GM10266 (cell line): Measurements from ENCODE around the gene KRTAP5-6.

Experiments used
- DNase-seq: peaks from one replicate; pipeline ENCODE4 v3.0.0; 2012; ENCODE audit errors: extremely low spot score
- CTCF ChIP-seq: IDR thresholded peaks from 2 replicates; pipeline ENCODE4 v1.5.1; 2012; ENCODE audit warnings: mild to moderate bottlenecking, low read depth; ENCODE audit not compliant: control insufficient read depth, insufficient read depth; ENCODE audit errors: missing control alignments

Gene KRTAP5-6

GRCh38 chr11:1707751-1708150 lies 10.8 kb downstream of the KRTAP5-6 start:
- TF ChIP-seq CTCF: no peak
- no peak for DNase-seq

GRCh38 chr11:1708716-1709115 lies 11.7 kb downstream of the KRTAP5-6 start:
- DNase-seq: no peak
- no peak for TF ChIP-seq CTCF

- no peak for DNase-seq
- no peak for TF ChIP-seq CTCF
Observed at GRCh38 chr11:1714908-1715885, 18.2 kb downstream of the KRTAP5-6 start.

- TF ChIP-seq CTCF: no peak
- DNase-seq: no peak
Observed at GRCh38 chr11:1717745-1718144, 20.8 kb downstream of the KRTAP5-6 start.

- TF ChIP-seq CTCF: no peak
- DNase-seq: no peak
Observed at GRCh38 chr11:1718326-1718725, 21.3 kb downstream of the KRTAP5-6 start.

- no peak for TF ChIP-seq CTCF
- DNase-seq: no peak
Observed at GRCh38 chr11:1719781-1720180, 22.8 kb downstream of the KRTAP5-6 start.

GRCh38 chr11:1727096-1727690 lies 30.2 kb downstream of the KRTAP5-6 start:
- DNase-seq: no peak
- TF ChIP-seq CTCF: no peak
